H9 (cell line): ENCODE data around the gene FGA. TPM values are rescaled to one million over a fixed set of nuclear protein-coding genes. Genes with fewer than 3 reads are reported as not detected.

Experiments
- DNase-seq: peaks from one replicate; pipeline ENCODE4 v3.0.0-alpha.2; 2017
- H2AFZ ChIP-seq: one replicate; pipeline ENCODE4 v1.6.1; 2013; ENCODE audit warnings: mild to moderate bottlenecking, low read length, control low read depth, moderate library complexity
- H2AK5ac ChIP-seq: 2 replicates; pipeline ENCODE4 v1.6.1; 2013; ENCODE audit warnings: low read length, control low read depth, mixed read lengths; ENCODE audit not compliant: insufficient read length
- H2BK120ac ChIP-seq: one replicate; pipeline ENCODE4 v1.6.1; 2013; ENCODE audit warnings: low read depth, mild to moderate bottlenecking, low read length, control low read depth, inconsistent platforms; ENCODE audit not compliant: poor library complexity, severe bottlenecking
- H2BK12ac ChIP-seq: 2 replicates; pipeline ENCODE4 v1.6.1; 2013; ENCODE audit warnings: low read length, control low read depth, mixed read lengths, low read depth; ENCODE audit not compliant: insufficient read length
- H2BK15ac ChIP-seq: 2 replicates; pipeline ENCODE4 v1.6.1; 2013; ENCODE audit warnings: low read depth, low read length, control low read depth
- H2BK20ac ChIP-seq: one replicate; pipeline ENCODE4 v1.6.1; 2013; ENCODE audit warnings: low read depth, mild to moderate bottlenecking, low read length, control low read depth, inconsistent platforms; ENCODE audit not compliant: poor library complexity, severe bottlenecking
- H2BK5ac ChIP-seq: 2 replicates; pipeline ENCODE4 v1.6.1; 2013; ENCODE audit warnings: low read length, control low read depth, mixed read lengths; ENCODE audit not compliant: insufficient read length
- H3K14ac ChIP-seq: 2 replicates; pipeline ENCODE4 v1.6.1; 2013; ENCODE audit warnings: low read length, control low read depth; ENCODE audit not compliant: insufficient read depth
- H3K18ac ChIP-seq: 2 replicates; pipeline ENCODE4 v1.6.1; 2013; ENCODE audit warnings: low read depth, mild to moderate bottlenecking, mixed read lengths, low read length, control low read depth; ENCODE audit not compliant: insufficient read length
- H3K23ac ChIP-seq: 2 replicates; pipeline ENCODE4 v1.6.1; 2013; ENCODE audit warnings: low read length, control low read depth, mixed read lengths, low read depth; ENCODE audit not compliant: insufficient read length
- H3K23me2 ChIP-seq: 2 replicates; pipeline ENCODE4 v1.6.1; 2013; ENCODE audit warnings: low read depth, mild to moderate bottlenecking, mixed read lengths, low read length, control low read depth; ENCODE audit not compliant: insufficient read length, poor library complexity, severe bottlenecking
- H3K27ac ChIP-seq: 2 replicates; pipeline ENCODE4 v1.5.1; 2013; ENCODE audit warnings: low read length, control low read depth, mixed read lengths, low read depth; ENCODE audit not compliant: insufficient read length
- H3K27me3 ChIP-seq: 2 replicates; pipeline ENCODE4 v1.6.1; 2013; ENCODE audit warnings: low read length, control low read depth, inconsistent platforms; ENCODE audit not compliant: insufficient read depth
- H3K4ac ChIP-seq: 2 replicates; pipeline ENCODE4 v1.6.1; 2013; ENCODE audit warnings: low read depth, mild to moderate bottlenecking, control low read depth, inconsistent platforms, low read length, moderate library complexity
- H3K4me1 ChIP-seq: 2 replicates; pipeline ENCODE4 v1.6.1; 2013; ENCODE audit warnings: low read length, control low read depth, inconsistent platforms; ENCODE audit not compliant: insufficient read depth
- H3K4me2 ChIP-seq: 2 replicates; pipeline ENCODE4 v1.6.1; 2013; ENCODE audit warnings: low read length, control low read depth, mixed read lengths; ENCODE audit not compliant: insufficient read length, insufficient read depth
- H3K56ac ChIP-seq: 2 replicates; pipeline ENCODE4 v1.6.1; 2013; ENCODE audit warnings: low read depth, mild to moderate bottlenecking, mixed read lengths, low read length, control low read depth; ENCODE audit not compliant: insufficient read length
- H3K79me1 ChIP-seq: 2 replicates; pipeline ENCODE4 v1.6.1; 2013; ENCODE audit warnings: low read depth, mild to moderate bottlenecking, moderate library complexity, low read length, control low read depth, inconsistent platforms; ENCODE audit not compliant: insufficient read depth, poor library complexity, severe bottlenecking
- H3K79me2 ChIP-seq: 2 replicates; pipeline ENCODE4 v1.6.1; 2013; ENCODE audit warnings: low read length, control low read depth, inconsistent platforms; ENCODE audit not compliant: insufficient read depth
- H3K9ac ChIP-seq: 2 replicates; pipeline ENCODE4 v1.6.1; 2013; ENCODE audit warnings: low read length, control low read depth, mixed read lengths; ENCODE audit not compliant: insufficient read length; ENCODE audit errors: extremely low read depth
- H3K9me3 ChIP-seq: one replicate; pipeline ENCODE4 v1.6.1; 2013; ENCODE audit warnings: low read depth, low read length, inconsistent platforms; ENCODE audit not compliant: control insufficient read depth
- H3T11ph ChIP-seq: one replicate; pipeline ENCODE4 v1.6.1; 2013; ENCODE audit warnings: mild to moderate bottlenecking, low read length, control low read depth, inconsistent platforms
- H4K20me1 ChIP-seq: one replicate; pipeline ENCODE4 v1.6.1; 2013; ENCODE audit not compliant: control insufficient read depth, insufficient read length, insufficient read depth
- H4K5ac ChIP-seq: 2 replicates; pipeline ENCODE4 v1.6.1; 2013; ENCODE audit warnings: low read depth, mild to moderate bottlenecking, mixed read lengths, low read length, control low read depth; ENCODE audit not compliant: insufficient read length
- H4K8ac ChIP-seq: replicated peaks from 2 replicates; pipeline ENCODE4 v1.6.1; 2013; ENCODE audit warnings: low read length, control low read depth, mixed read lengths, low read depth; ENCODE audit not compliant: insufficient read length
- H4K91ac ChIP-seq: 2 replicates; pipeline ENCODE4 v1.6.1; 2013; ENCODE audit warnings: low read depth, mild to moderate bottlenecking, moderate library complexity, mixed read lengths, low read length, control low read depth; ENCODE audit not compliant: insufficient read length
- H3K27ac Mint-ChIP-seq, 3 experiments: 2 replicates in 2 of 3; 3 replicates in 1 of 3; pipeline ENCODE4 v1.8.0; 2020 to 2021; ENCODE audit warnings: mixed read lengths in 3 of 3, mild to moderate bottlenecking in 1 of 3, moderate library complexity in 1 of 3
- H3K27me3 Mint-ChIP-seq: 2 replicates; pipeline ENCODE4 v1.8.0; 2021; ENCODE audit warnings: low read depth, mild to moderate bottlenecking, moderate library complexity, mixed read lengths
- H3K36me3 Mint-ChIP-seq, 3 experiments: 2 replicates in 2 of 3; 3 replicates in 1 of 3; pipeline ENCODE4 v1.8.0; 2020 to 2021; ENCODE audit warnings: low read depth in 3 of 3, mixed read lengths in 3 of 3; ENCODE audit not compliant: insufficient read depth in 1 of 3
- H3K4me1 Mint-ChIP-seq, 2 experiments: 2 replicates each; pipeline ENCODE4 v1.8.0; 2020; ENCODE audit warnings: mixed read lengths in 2 of 2
- H3K4me3 Mint-ChIP-seq, 2 experiments: 2 replicates in 1 of 2; 3 replicates in 1 of 2; pipeline ENCODE4 v1.8.0; 2020 to 2021; ENCODE audit warnings: mild to moderate bottlenecking in 2 of 2, mixed read lengths in 2 of 2, moderate library complexity in 1 of 2
- H3K9me3 Mint-ChIP-seq, 2 experiments: 2 replicates in 1 of 2; 3 replicates in 1 of 2; pipeline ENCODE4 v1.8.0; 2020; ENCODE audit warnings: mild to moderate bottlenecking in 2 of 2, mixed read lengths in 2 of 2, moderate library complexity in 1 of 2
- WGBS: extraction: QIAGEN DNeasy Blood & Tissue Kit; methylation state at CpG from one replicate; pipeline ENCODE4 v1.1.7; 2013; ENCODE audit warnings: missing lambda C conversion rate, low lambda C conversion rate, mixed read lengths; ENCODE audit not compliant: insufficient read length; ENCODE audit errors: extremely low coverage; 5-methylcytosine and 5-hydroxymethylcytosine counted together
- total RNA-seq: library from RNA; stranded (reverse); gene quantifications from 2 replicates; pipeline ENCODE4 v1.2.1, GENCODE V29; 2021
- TF ChIP-seq, protein P1 (sequence below): fragments of 200-600 bp; sonication (generic); conservative IDR thresholded peaks from 3 replicates; pipeline ENCODE4 v1.8.0; 2021; ENCODE audit warnings: antibody characterized with exemption, mild to moderate bottlenecking

FGA gene
- total RNA-seq, 1 experiment from 2014 or later = not detected

DNA sequence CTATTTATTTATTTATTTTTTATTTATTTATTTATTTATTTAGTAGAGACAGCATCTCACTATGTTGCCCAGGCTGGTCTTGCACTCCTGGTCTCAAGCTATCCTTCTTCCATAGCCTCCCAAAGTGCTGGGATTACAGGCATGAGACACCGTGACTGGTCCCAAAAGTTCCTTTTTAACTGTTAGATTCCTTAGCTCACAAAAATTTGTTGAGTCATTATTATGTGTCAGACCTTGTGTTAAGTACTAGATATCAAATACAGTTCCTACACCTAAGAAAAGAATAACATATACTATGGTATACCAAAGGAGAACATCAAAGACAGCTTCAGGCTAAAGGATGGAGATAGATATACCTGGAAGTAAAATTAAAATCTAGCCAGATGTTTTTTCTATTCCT lies 11.6 kb downstream of the FGA start:
- H3K27ac Mint-ChIP-seq = no peak overlapping the region
- no peak overlapping the region for H2BK15ac ChIP-seq
- H4K20me1 ChIP-seq = no peaks in the 10 kb centered on the region
- H3K4me1 Mint-ChIP-seq = no peaks in the 10 kb centered on the region
- no peak overlapping the region for H2AK5ac ChIP-seq
- no peaks in the 10 kb centered on the region for H3K23me2 ChIP-seq
- no peaks in the 10 kb centered on the region for H3K9me3 Mint-ChIP-seq
- H2BK5ac ChIP-seq = no peak overlapping the region
- H3T11ph ChIP-seq = no peak overlapping the region
- no peak overlapping the region for H3K18ac ChIP-seq
- no peaks in the 10 kb centered on the region for H3K36me3 Mint-ChIP-seq
- no peak overlapping the region for H3K14ac ChIP-seq
- TF ChIP-seq, protein P1, sequence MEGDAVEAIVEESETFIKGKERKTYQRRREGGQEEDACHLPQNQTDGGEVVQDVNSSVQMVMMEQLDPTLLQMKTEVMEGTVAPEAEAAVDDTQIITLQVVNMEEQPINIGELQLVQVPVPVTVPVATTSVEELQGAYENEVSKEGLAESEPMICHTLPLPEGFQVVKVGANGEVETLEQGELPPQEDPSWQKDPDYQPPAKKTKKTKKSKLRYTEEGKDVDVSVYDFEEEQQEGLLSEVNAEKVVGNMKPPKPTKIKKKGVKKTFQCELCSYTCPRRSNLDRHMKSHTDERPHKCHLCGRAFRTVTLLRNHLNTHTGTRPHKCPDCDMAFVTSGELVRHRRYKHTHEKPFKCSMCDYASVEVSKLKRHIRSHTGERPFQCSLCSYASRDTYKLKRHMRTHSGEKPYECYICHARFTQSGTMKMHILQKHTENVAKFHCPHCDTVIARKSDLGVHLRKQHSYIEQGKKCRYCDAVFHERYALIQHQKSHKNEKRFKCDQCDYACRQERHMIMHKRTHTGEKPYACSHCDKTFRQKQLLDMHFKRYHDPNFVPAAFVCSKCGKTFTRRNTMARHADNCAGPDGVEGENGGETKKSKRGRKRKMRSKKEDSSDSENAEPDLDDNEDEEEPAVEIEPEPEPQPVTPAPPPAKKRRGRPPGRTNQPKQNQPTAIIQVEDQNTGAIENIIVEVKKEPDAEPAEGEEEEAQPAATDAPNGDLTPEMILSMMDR = no peak
- no peak overlapping the region for H3K4me2 ChIP-seq
- no peak overlapping the region for H3K23ac ChIP-seq
- H3K4me3 Mint-ChIP-seq = no peak overlapping the region
- H4K91ac ChIP-seq = no peak overlapping the region
- H3K9ac ChIP-seq = no peak overlapping the region
- no peak overlapping the region for H3K56ac ChIP-seq
- no peaks in the 10 kb centered on the region for H3K27me3 Mint-ChIP-seq
- no peak overlapping the region for H2BK120ac ChIP-seq
- H3K4ac ChIP-seq = no peak overlapping the region
- H3K4me1 ChIP-seq = no peaks in the 10 kb centered on the region
- no peak overlapping the region for H2AFZ ChIP-seq
- no peaks in the 10 kb centered on the region for H3K9me3 ChIP-seq
- no peak overlapping the region for H4K5ac ChIP-seq
- H3K27ac ChIP-seq = no peak overlapping the region
- H3K27me3 ChIP-seq = no peaks in the 10 kb centered on the region
- no peak overlapping the region for H4K8ac ChIP-seq
- no peaks in the 10 kb centered on the region for H3K79me1 ChIP-seq
- H2BK12ac ChIP-seq = no peak overlapping the region
- WGBS = no CpG with 5 or more reads among the region's 1 CpG
- no peak overlapping the region for H2BK20ac ChIP-seq
- DNase-seq = no peak
- no peaks in the 10 kb centered on the region for H3K79me2 ChIP-seq
